Stimulated activated CD4-positive, alpha-beta T cell treated with anti-CD3 and anti-CD28 coated beads, Interleukin-2, amount 100 ng/mL, for 48 hours (primary cell): ENCODE results near the gene AQP7.
"Not testable (repeated sequence)": the region's sequence is repeated elsewhere in the genome, so short reads cannot be mapped to it uniquely, and the experiment has no call there.

Experiments
- DNase-seq, 2 donors: peaks; one replicate each; pipeline ENCODE4 v3.0.0-alpha.2; 2020

The AQP7 gene

GRCh38 chr9:33431420-33431819 lies 29.1 kb upstream of the AQP7 start:
- no peak for DNase-seq

GRCh38 chr9:33430942-33431341 lies 28.6 kb upstream of the AQP7 start:
- no peak for DNase-seq

GRCh38 chr9:33429256-33429985 lies 27.1 kb upstream of the AQP7 start:
- no peak for DNase-seq

GRCh38 chr9:33426843-33427293 lies 24.5 kb upstream of the AQP7 start:
- no peak for DNase-seq

- no peak for DNase-seq
These were observed 22.8 kb upstream of the AQP7 start for GRCh38 chr9:33425128-33425533.

GRCh38 chr9:33424492-33424891 lies 22.1 kb upstream of the AQP7 start:
- DNase-seq, result not testable (repeated sequence)

- DNase-seq, result not testable (repeated sequence)
These were observed 21.7 kb upstream of the AQP7 start for GRCh38 chr9:33424043-33424442.

GRCh38 chr9:33419708-33420303 lies 17.4 kb upstream of the AQP7 start:
- DNase-seq, result no peak

- no peak for DNase-seq
These were observed 15.7 kb upstream of the AQP7 start for GRCh38 chr9:33418090-33418489.

GRCh38 chr9:33416996-33417395 lies 14.6 kb upstream of the AQP7 start:
- no peak for DNase-seq

- DNase-seq, result peak; percentile 95 to 96
These were observed 13.2 kb upstream of the AQP7 start for GRCh38 chr9:33415501-33416038.

- no peak for DNase-seq
These were observed 12.6 kb upstream of the AQP7 start for GRCh38 chr9:33414889-33415500.

GRCh38 chr9:33414268-33414667 lies 11.9 kb upstream of the AQP7 start:
- DNase-seq, result no peak

- no peak for DNase-seq
These were observed 5.7 kb upstream of the AQP7 start for GRCh38 chr9:33408087-33408486.

GRCh38 chr9:33407061-33407460 lies 4.7 kb upstream of the AQP7 start:
- DNase-seq, result no peak

- DNase-seq, result no peak
These were observed 2.5 kb upstream of the AQP7 start for GRCh38 chr9:33404788-33405362.

GRCh38 chr9:33403941-33404787 lies 1.8 kb upstream of the AQP7 start:
- no peak for DNase-seq

- not testable (repeated sequence) for DNase-seq
These were observed 559 bp downstream of the AQP7 start for GRCh38 chr9:33401809-33402208.

GRCh38 chr9:33399047-33399446 lies 3.3 kb downstream of the AQP7 start:
- DNase-seq, result not testable (repeated sequence)

GRCh38 chr9:33397801-33398200 lies 4.6 kb downstream of the AQP7 start:
- not testable (repeated sequence) for DNase-seq

GRCh38 chr9:33395159-33395879 lies 7.0 kb downstream of the AQP7 start:
- DNase-seq, result not testable (repeated sequence)

GRCh38 chr9:33393986-33394385 lies 8.4 kb downstream of the AQP7 start:
- DNase-seq, result not testable (repeated sequence)
